PC-9 (cell line): Measurements from ENCODE around the gene USP12. TPM values are rescaled to one million over a fixed set of nuclear protein-coding genes. Genes with fewer than 3 reads are reported as not detected.

Source experiments
- BruUV-seq: library from RNA; stranded (reverse); fragments of 400-500 nt; replicated peaks from 2 replicates; lab custom pipeline; 2021; lab: Mats Ljungman, UMichigan
- CTCF ChIA-PET: fragments of 300-600 bp; sonication (Branson Sonifier 250); formaldehyde crosslinking; loops from one replicate; lab custom pipeline; 2022; ENCODE audit warnings: antibody characterized with exemption; lab: Charles Lee
- POLR2A ChIA-PET: fragments of 300-600 bp; sonication (Branson Sonifier 250); formaldehyde crosslinking; loops from one replicate; lab custom pipeline; 2022; ENCODE audit warnings: antibody characterized with exemption; ENCODE audit not compliant: unreplicated experiment; lab: Charles Lee
- DNase-seq, 2 experiments: peaks; one replicate each; pipeline versions ENCODE4 v3.0.0 to v3.0.0-alpha.2; 2015 to 2022; ENCODE audit warnings: mixed read lengths in 1 of 2
- H2AFZ ChIP-seq: fragments of 200-600 bp; sonication (generic); 2 replicates; pipeline ENCODE4 v1.8.1; 2017; ENCODE audit warnings: antibody characterized with exemption
- H3F3A ChIP-seq: fragments of 200-600 bp; sonication (generic); 2 replicates; pipeline ENCODE4 v1.8.1; 2017; ENCODE audit warnings: antibody characterized with exemption, mild to moderate bottlenecking, low read depth; ENCODE audit not compliant: insufficient read depth
- H3K27ac ChIP-seq: fragments of 200-600 bp; sonication (generic); 2 replicates; pipeline ENCODE4 v1.6.1; 2016; ENCODE audit warnings: mixed run types
- H3K27me3 ChIP-seq: fragments of 200-600 bp; sonication (generic); 2 replicates; pipeline ENCODE4 v1.6.1; 2016; ENCODE audit warnings: low read depth, mixed run types; ENCODE audit not compliant: insufficient read depth
- H3K36me3 ChIP-seq: fragments of 200-600 bp; sonication (generic); 2 replicates; pipeline ENCODE4 v1.6.1; 2016; ENCODE audit warnings: low read depth, mixed run types
- H3K4me1 ChIP-seq: fragments of 200-600 bp; sonication (generic); replicated peaks from 2 replicates; pipeline ENCODE4 v1.6.1; 2016; ENCODE audit warnings: mixed run types; ENCODE audit not compliant: insufficient read depth
- H3K4me2 ChIP-seq: fragments of 200-600 bp; sonication (generic); 2 replicates; pipeline ENCODE4 v1.6.1; 2017; ENCODE audit warnings: mixed run types
- H3K4me3 ChIP-seq: fragments of 200-600 bp; sonication (generic); 2 replicates; pipeline ENCODE4 v1.6.1; 2016; ENCODE audit warnings: mixed run types
- H3K79me2 ChIP-seq: fragments of 200-600 bp; sonication (generic); 2 replicates; pipeline ENCODE4 v1.6.1; 2017; ENCODE audit warnings: low read depth, mixed run types
- H3K9me2 ChIP-seq: fragments of 200-600 bp; sonication (generic); 2 replicates; pipeline ENCODE4 v1.8.1; 2017; ENCODE audit warnings: mild to moderate bottlenecking; ENCODE audit not compliant: insufficient read depth
- H3K9me3 ChIP-seq: fragments of 200-600 bp; sonication (generic); 2 replicates; pipeline ENCODE4 v1.8.1; 2016; ENCODE audit warnings: low read depth; ENCODE audit not compliant: insufficient read depth
- H4K20me1 ChIP-seq: fragments of 200-600 bp; sonication (generic); 2 replicates; pipeline ENCODE4 v1.8.1; 2017; ENCODE audit not compliant: insufficient read depth
- EZH2 ChIP-seq: fragments of 200-600 bp; sonication (generic); IDR thresholded peaks from 2 replicates; pipeline ENCODE4 v1.8.0; 2017; ENCODE audit warnings: antibody characterized with exemption, low read depth
- intact Hi-C: fragments of 100-400 bp; cut with micrococcal nuclease; formaldehyde crosslinking; loops from one replicate; pipeline ENCODE4 v1.10.0; 2022; ENCODE audit not compliant: unreplicated experiment
- total RNA-seq: library from RNA; stranded (reverse); gene quantifications from 2 replicates; pipeline ENCODE4 v1.2.3, GENCODE V29; 2021
- TF ChIP-seq, protein P1 (sequence below): fragments of 200-600 bp; sonication (generic); conservative IDR thresholded peaks from 2 replicates; pipeline ENCODE4 v1.6.1; 2017; ENCODE audit warnings: mixed run types, antibody characterized with exemption, mild to moderate bottlenecking, moderate library complexity

USP12 gene
- total RNA-seq, 1 experiment from 2014 or later: 20.8 TPM

DNA sequence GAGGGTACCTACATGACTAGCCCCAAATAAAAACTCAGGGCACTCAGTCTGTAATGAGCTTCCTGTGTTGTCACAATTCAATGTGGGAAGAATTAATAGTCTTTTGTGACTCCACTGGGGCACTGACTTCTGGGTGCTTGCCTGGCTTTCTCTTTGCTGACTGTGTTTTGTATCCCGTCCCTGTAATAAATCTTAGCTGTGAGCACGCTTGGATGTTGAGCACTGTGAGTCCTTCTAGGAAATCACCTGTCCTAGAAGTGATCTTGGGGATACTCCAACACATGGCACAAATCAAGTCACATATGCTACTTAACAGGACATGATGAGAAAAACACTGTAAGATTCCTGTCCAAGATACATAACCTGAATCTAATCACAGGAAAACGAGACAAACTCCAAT lies 83.0 kb downstream of the USP12 start:
- ChIA-PET CTCF (no interaction called here), POLR2A (no interaction called here)
- Histone ChIP-seq H3K27me3 (no peaks in the 10 kb centered on the region), H3K9me3 (no peaks in the 10 kb centered on the region), H3K27ac (no peak overlapping the region), H3K9me2 (no peaks in the 10 kb centered on the region), H3K4me3 (no peak overlapping the region), H4K20me1 (no peaks in the 10 kb centered on the region), H3K4me1 (no peaks in the 10 kb centered on the region), H3K79me2 (no peaks in the 10 kb centered on the region), H3F3A (peaks cover 7% of the 10 kb centered on the region; the same call in 1 of the 2 replicates), H3K36me3 (0 out of 2 replicates have a peak, but pooled peaks cover 3% of the 10 kb centered on the region), H2AFZ (no peak overlapping the region), H3K4me2 (no peak overlapping the region)
- BruUV-seq: no TSS peak
- intact Hi-C loops: no loop called here
- TF ChIP-seq, protein P1, sequence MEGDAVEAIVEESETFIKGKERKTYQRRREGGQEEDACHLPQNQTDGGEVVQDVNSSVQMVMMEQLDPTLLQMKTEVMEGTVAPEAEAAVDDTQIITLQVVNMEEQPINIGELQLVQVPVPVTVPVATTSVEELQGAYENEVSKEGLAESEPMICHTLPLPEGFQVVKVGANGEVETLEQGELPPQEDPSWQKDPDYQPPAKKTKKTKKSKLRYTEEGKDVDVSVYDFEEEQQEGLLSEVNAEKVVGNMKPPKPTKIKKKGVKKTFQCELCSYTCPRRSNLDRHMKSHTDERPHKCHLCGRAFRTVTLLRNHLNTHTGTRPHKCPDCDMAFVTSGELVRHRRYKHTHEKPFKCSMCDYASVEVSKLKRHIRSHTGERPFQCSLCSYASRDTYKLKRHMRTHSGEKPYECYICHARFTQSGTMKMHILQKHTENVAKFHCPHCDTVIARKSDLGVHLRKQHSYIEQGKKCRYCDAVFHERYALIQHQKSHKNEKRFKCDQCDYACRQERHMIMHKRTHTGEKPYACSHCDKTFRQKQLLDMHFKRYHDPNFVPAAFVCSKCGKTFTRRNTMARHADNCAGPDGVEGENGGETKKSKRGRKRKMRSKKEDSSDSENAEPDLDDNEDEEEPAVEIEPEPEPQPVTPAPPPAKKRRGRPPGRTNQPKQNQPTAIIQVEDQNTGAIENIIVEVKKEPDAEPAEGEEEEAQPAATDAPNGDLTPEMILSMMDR: no peak
- no peak for TF ChIP-seq EZH2
- DNase-seq: no peak

DNA sequence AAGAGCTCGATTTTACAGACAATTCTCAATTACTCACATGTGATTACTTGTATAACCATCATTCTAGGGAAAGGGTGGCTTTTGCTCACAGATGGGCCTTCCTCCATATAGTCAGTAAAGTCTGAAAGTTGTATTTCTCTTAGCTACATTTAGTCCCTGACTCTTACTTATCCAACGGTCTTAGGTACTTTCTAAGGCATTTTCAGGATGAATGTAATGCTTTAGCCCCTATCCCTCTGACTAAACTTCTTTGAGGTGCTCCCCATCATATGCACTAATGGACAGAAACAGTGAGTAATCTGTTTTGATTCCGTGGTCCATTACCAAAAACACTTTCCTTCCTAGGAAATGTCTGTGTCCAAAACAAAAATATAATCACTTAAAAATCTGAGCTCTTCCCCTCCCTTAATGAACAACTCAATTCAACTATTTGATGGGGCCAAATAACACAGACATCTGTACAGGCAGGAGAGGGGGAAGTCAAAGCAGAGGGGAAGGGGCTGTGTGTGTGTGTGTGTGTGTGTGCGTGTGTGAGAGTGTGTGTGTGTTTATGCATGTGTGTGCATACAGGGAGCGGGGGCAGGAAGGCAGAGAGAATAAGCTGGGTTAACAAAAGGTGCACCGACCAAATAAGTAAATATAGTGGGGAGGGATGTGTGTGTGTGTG lies 84.9 kb downstream of the USP12 start:
- intact Hi-C loops: no loop called here
- POLR2A ChIA-PET: interaction anchor here (0.6 to 0.7 kb wide), 2 partner anchors 126 to 226 kb away, joined by 3 to 7 read pairs; no protein-coding TSS in a partner anchor
- TF ChIP-seq, protein P1: no peak
- TF ChIP-seq EZH2: no peak

DNA sequence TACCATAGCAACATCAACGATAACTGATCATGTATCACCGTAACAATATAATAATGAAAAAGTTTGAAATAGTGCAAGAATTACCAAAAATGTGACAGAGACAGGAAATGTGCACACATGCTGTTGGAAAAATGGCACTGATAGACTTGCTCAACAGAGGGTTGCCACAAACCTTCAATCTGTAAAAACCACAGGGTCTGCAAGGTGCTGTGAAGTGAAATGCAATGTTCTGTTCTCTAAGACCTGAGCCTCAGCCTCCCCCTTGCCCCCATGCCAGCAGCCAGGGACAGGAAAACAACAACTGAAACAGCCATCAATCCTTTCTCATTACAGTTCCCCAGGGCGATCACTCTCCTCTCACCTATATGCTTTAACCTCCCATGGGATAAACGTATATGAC lies 88.4 kb downstream of the USP12 start:
- BruUV-seq: no TSS peak
- Histone ChIP-seq H3F3A (0 out of 2 replicates have a peak, but pooled peaks cover 3% of the 10 kb centered on the region), H3K9me3 (no peaks in the 10 kb centered on the region), H3K27me3 (no peaks in the 10 kb centered on the region), H3K4me3 (no peak overlapping the region), H3K36me3 (peaks cover 4% of the 10 kb centered on the region; the same call in 1 of the 2 replicates), H3K4me2 (no peak overlapping the region), H3K79me2 (no peaks in the 10 kb centered on the region), H3K27ac (no peak overlapping the region), H4K20me1 (no peaks in the 10 kb centered on the region; the same call in 1 of the 2 replicates), H3K4me1 (no peaks in the 10 kb centered on the region), H2AFZ (no peak overlapping the region), H3K9me2 (no peaks in the 10 kb centered on the region)
- CTCF ChIA-PET: no interaction called here
- POLR2A ChIA-PET: no interaction called here
- DNase-seq: no peak
- intact Hi-C loops: no loop called here
- TF ChIP-seq, protein P1: no peak
- TF ChIP-seq EZH2: no peak

More for the DNA sequence above, 84.9 kb downstream of the USP12 start:
- no peak overlapping the region for H3K4me3 ChIP-seq
- peaks cover 7% of the 10 kb centered on the region; the same call in 1 of the 2 replicates for H3F3A ChIP-seq
- no peaks in the 10 kb centered on the region for H3K9me3 ChIP-seq
- no peak overlapping the region for H2AFZ ChIP-seq
- BruUV-seq: no TSS peak
- no peaks in the 10 kb centered on the region for H3K9me2 ChIP-seq
- DNase-seq: no peak
- no peaks in the 10 kb centered on the region for H3K27me3 ChIP-seq
- no peaks in the 10 kb centered on the region for H4K20me1 ChIP-seq
- CTCF ChIA-PET: no interaction called here
- no peaks in the 10 kb centered on the region for H3K4me1 ChIP-seq
- no peak overlapping the region for H3K4me2 ChIP-seq
- H3K79me2 ChIP-seq: no peaks in the 10 kb centered on the region
- no peaks in the 10 kb centered on the region for H3K36me3 ChIP-seq
- no peak overlapping the region for H3K27ac ChIP-seq
